Right lobe of liver (tissue), 6 donors: ENCODE data around the gene MOSPD2. TPM values are rescaled to one million over a fixed set of nuclear protein-coding genes. Genes with fewer than 3 reads are reported as not detected.

ENCODE experiments used
- ATAC-seq, 4 donors: fragments of 200-7000 bp; cut with Tn5 transposase; one replicate each; pipeline ENCODE4 v1.9.1; 2020; ENCODE audit warnings: mild to moderate bottlenecking in 4 of 4, moderate library complexity in 4 of 4
- DNase-seq, 3 donors: peaks; one replicate each; pipeline ENCODE4 v3.0.0-alpha.2; 2020
- H3K27ac ChIP-seq, 3 donors: fragments of 200-600 bp; one replicate each; pipeline ENCODE4 v1.8.0; 2022
- H3K27me3 ChIP-seq, 2 donors: fragments of 200-600 bp; one replicate each; pipeline ENCODE4 v1.8.0; 2022
- H3K36me3 ChIP-seq, 4 donors: fragments of 200-600 bp; sonication (generic) in 1 of 4; one replicate each; pipeline versions ENCODE4 v1.5.1 to v1.8.0; 2017 to 2022; ENCODE audit warnings: control low read depth in 1 of 4
- H3K4me1 ChIP-seq, 4 donors: fragments of 200-600 bp; sonication (generic) in 1 of 4; one replicate each; pipeline versions ENCODE4 v1.5.1 to v1.8.0; 2017 to 2022; ENCODE audit warnings: control low read depth in 1 of 4
- H3K4me3 ChIP-seq, 3 donors: fragments of 200-600 bp; one replicate each; pipeline ENCODE4 v1.8.0; 2022
- H3K9me3 ChIP-seq, 4 donors: fragments of 200-600 bp; sonication (generic) in 1 of 4; one replicate each; pipeline versions ENCODE4 v1.5.1 to v1.8.0; 2017 to 2022; ENCODE audit warnings: control low read depth in 1 of 4
- CTCF ChIP-seq, 4 donors: fragments of 200-600 bp in 3 of 4; fragments of 450-650 bp in 1 of 4; IDR thresholded peaks; one replicate each; pipeline versions ENCODE4 v1.5.1 to v1.8.0; 2016 to 2022; ENCODE audit warnings: antibody characterized with exemption in 4 of 4, mild to moderate bottlenecking in 2 of 4
- POLR2A ChIP-seq: fragments of 450-650 bp; IDR thresholded peaks from one replicate; pipeline ENCODE4 v1.6.1; 2017; ENCODE audit warnings: antibody characterized with exemption, mild to moderate bottlenecking
- WGBS: methylation state at CpG from one replicate; pipeline ENCODE4 v1.1.6; 2018; ENCODE audit warnings: low coverage, low lambda C conversion rate; ENCODE audit not compliant: insufficient coverage; ENCODE audit errors: missing lambda C conversion rate; 5-methylcytosine and 5-hydroxymethylcytosine counted together
- intact Hi-C, 2 donors: fragments of 100-400 bp; cut with DNase I; formaldehyde crosslinking; loops; one replicate each; pipeline versions ENCODE4 v1.11.2 to v1.14.1; 2022
- total RNA-seq, 6 experiments: library from RNA; depleted of rRNA in 2 of 6; stranded (reverse); fragments of >200 nt in 2 of 6; fragmentation: NEBNext Ultra II Directional in 3 of 6; extraction: Animal tissue kit (Norgen Biotek cat#: 25700) in 3 of 6; gene quantifications; one replicate each; pipeline versions ENCODE4 v1.1.0 to v1.2.4, GENCODE V29; 2016 to 2023
- donor health status: DM: no; HTN: yes; CAD: no.
- donor health status: DM: no; HTN: no; CAD: no.
- donor health status: DM: no; HTN: no; CAD: no.
- donor health status: DM: no; HTN: yes; CAD: no.
- donor health status: DM: no; HTN: yes; CAD: no.

MOSPD2 gene
- total RNA-seq, 6 experiments from 2014 or later: 3.8 to 14.8 (median 8.7) TPM

GRCh38 chrX:14934423-14934822, 61.2 kb downstream of the MOSPD2 start:
- no peaks in the 10 kb centered on the region for H3K9me3 ChIP-seq
- DNase-seq (no peak), ATAC-seq (no peak)
- TF ChIP-seq POLR2A: no peak
- no peak for TF ChIP-seq CTCF (IDR thresholded peaks at IDR 0.05)
- no peaks in the 10 kb centered on the region for H3K36me3 ChIP-seq
- no peaks in the 10 kb centered on the region for H3K27me3 ChIP-seq
- no peak overlapping the region for H3K4me3 ChIP-seq
- intact Hi-C loops: no loop called here
- 31% methylated on average over 1 of the region's 1 CpG for WGBS
- H3K4me1 ChIP-seq: no peaks in the 10 kb centered on the region
- no peak overlapping the region for H3K27ac ChIP-seq

DNA sequence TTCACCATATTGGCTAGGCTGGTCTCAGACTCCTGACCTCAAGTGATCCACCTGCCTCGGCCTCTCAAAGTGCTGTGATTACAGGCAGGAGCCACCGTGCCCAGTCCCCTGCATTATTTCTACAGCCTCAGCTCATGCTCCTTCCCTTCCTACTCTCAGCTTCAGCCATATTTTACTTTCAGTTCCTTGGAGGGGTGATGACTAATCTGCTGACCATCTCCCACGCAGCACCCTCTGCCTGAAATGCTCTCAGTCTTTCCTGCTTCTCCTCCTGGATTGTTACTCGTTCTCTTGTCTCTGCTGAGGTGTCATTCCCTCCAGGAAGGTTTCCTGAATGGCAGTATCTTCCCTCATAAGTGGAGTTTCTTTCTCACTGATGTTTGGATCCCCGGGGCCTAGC, 63.3 kb downstream of the MOSPD2 start:
- DNase-seq: no peak
- H3K27ac ChIP-seq: no peak overlapping the region
- no peak for TF ChIP-seq POLR2A
- no peak for TF ChIP-seq CTCF (IDR thresholded peaks at IDR 0.05)
- no peaks in the 10 kb centered on the region for H3K9me3 ChIP-seq
- no peaks in the 10 kb centered on the region for H3K4me1 ChIP-seq
- 56% methylated on average over 5 of the region's 5 CpGs for WGBS
- no peaks in the 10 kb centered on the region for H3K27me3 ChIP-seq
- no peaks in the 10 kb centered on the region for H3K36me3 ChIP-seq
- no peak overlapping the region for H3K4me3 ChIP-seq
- intact Hi-C loops: no loop called here
- peak in 2 of 4 donors; percentile 23 to 30 for ATAC-seq

DNA sequence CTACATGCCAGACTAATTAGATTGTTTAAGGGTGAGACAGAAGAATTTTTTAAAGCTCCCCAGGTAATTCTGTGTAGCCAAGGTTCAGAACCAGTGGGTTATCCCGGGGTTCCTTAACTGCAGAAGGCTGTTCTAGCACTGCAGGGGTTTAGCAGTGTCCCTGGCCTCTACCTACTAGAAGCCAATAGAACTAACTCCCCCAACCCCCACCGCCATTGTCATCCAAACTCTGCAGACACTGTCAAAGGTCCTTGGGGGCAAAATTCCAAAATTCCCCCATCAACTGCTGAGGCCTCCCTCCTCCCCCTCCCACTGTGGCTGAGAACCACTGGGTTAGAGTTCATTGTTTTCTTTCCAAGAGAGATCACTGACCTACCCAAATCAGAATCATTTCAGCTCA, 66.4 kb downstream of the MOSPD2 start:
- no CpG with 5 or more reads among the region's 2 CpGs for WGBS
- no peak for ATAC-seq

DNA sequence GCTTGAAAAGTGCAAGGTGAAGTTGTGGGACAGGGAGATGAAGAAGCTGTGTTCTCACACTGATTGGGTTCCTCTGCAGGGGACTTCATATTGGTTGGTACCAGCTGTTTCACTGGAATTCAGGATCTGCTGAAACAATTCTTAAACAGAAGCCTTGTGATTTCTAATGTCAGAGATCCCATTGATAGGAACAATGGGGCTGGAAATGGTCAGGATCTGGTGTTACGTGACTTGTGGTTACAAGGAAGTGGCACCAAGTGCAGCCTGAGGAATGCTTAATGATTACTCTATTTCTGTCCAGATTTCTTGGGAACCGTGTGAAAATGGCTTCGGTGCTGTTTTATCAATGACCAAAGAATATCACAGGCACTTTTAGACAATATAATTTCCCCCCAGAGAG, 68.1 kb downstream of the MOSPD2 start:
- ATAC-seq: no peak
- no peak for TF ChIP-seq CTCF (IDR thresholded peaks at IDR 0.05)
- no peak for TF ChIP-seq POLR2A
- 46% methylated on average over 3 of the region's 3 CpGs for whole genome bisulfite sequencing
- Histone ChIP-seq H3K9me3 (no peaks in the 10 kb centered on the region), H3K27ac (no peak overlapping the region), H3K4me3 (no peak overlapping the region), H3K27me3 (no peaks in the 10 kb centered on the region), H3K36me3 (no peaks in the 10 kb centered on the region), H3K4me1 (no peaks in the 10 kb centered on the region)
- no peak for DNase-seq
- intact Hi-C loops: no loop called here

More for the DNA sequence above, 66.4 kb downstream of the MOSPD2 start:
- Histone ChIP-seq H3K9me3 (no peaks in the 10 kb centered on the region), H3K36me3 (no peaks in the 10 kb centered on the region), H3K4me3 (no peak overlapping the region), H3K27ac (no peak overlapping the region), H3K4me1 (no peaks in the 10 kb centered on the region), H3K27me3 (no peaks in the 10 kb centered on the region)
- TF ChIP-seq POLR2A: no peak
- TF ChIP-seq CTCF (IDR thresholded peaks at IDR 0.05): no peak
- DNase-seq: no peak
- intact Hi-C loops: no loop called here

- H3K9me3 ChIP-seq: no peaks in the 10 kb centered on the region
- H3K4me3 ChIP-seq: no peak overlapping the region
- no peaks in the 10 kb centered on the region for H3K36me3 ChIP-seq
- DNase-seq (no peak), ATAC-seq (no peak)
- no peaks in the 10 kb centered on the region for H3K27me3 ChIP-seq
- no peaks in the 10 kb centered on the region for H3K4me1 ChIP-seq
- no peak overlapping the region for H3K27ac ChIP-seq
- intact Hi-C loops: no loop called here
- TF ChIP-seq CTCF (IDR thresholded peaks at IDR 0.05): no peak
- no peak for TF ChIP-seq POLR2A
- 69% methylated on average over 3 of the region's 3 CpGs for WGBS
Observed at GRCh38 chrX:14942341-14942740, 69.1 kb downstream of the MOSPD2 start.
